Retinal pigment epithelial cell (primary cell): ENCODE data around the gene SDHAF3.

Source experiments
- DNase-seq: peaks from one replicate; pipeline ENCODE4 v3.0.0-alpha.2; 2010; ENCODE audit warnings: low read depth
- H3K4me3 ChIP-seq: 2 replicates; pipeline ENCODE4 v1.5.1; 2011; ENCODE audit warnings: mild to moderate bottlenecking, low read length, control low read depth, moderate library complexity
- CTCF ChIP-seq: conservative IDR thresholded peaks from 2 replicates; pipeline ENCODE4 v1.5.1; 2011; ENCODE audit warnings: low read depth, low read length, control low read depth, inconsistent platforms

SDHAF3 gene

DNA sequence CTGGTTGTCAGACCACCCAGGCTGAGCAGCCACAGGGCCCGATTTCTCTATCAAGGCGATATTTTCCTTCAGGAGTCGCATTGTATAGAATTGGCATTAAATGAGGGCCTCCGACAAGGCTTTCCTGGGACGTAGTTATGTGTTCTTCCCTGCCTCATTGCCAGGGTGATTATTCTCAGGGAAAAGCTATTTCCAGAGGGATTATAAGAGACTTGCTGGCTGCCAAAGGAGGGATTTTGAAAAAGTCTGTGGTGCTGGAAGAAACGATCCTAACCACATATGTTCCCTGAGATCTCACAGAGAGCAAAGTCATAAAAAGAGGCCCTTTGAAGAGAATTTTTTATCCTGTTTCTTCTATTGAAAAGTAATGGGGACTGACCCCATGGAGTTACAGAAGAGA, 27.7 kb upstream of the SDHAF3 start:
- TF ChIP-seq CTCF, result no peak
- DNase-seq, result no peak
- no peak overlapping the region for H3K4me3 ChIP-seq

DNA sequence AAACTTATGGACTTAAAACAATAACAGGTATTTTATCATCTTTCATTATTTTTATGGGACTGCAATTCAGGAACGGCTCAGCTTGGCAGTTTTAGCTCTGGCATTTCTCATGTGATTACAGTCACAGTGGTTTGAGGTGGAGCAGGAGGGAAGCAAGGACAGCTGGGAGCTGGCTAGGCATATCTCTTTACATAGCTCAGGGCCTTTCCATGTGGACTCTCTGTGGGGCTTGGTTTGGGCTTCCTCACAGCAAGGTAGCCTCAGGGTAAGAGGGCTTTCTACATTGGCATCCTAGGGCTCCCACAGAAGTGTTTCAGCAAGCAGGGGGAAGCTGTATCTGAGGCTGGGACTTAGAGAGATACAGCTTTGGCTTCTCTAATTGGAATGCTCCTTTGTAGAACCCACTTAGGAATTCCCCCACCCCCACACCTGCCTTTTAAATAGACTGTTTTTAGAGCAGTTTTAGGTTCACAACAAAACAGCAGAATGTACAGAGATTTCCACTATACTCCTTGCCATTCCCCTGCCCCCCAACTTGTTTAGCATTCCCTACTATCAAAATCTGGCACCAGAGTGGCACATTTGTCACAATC, 26.6 kb upstream of the SDHAF3 start:
- no peak for DNase-seq
- TF ChIP-seq CTCF, result no peak
- H3K4me3 ChIP-seq, result no peak overlapping the region

- no peak for TF ChIP-seq CTCF
- H3K4me3 ChIP-seq, result no peak overlapping the region
- no peak for DNase-seq
These were observed 23.1 kb upstream of the SDHAF3 start for GRCh38 chr7:97094284-97094930.

DNA sequence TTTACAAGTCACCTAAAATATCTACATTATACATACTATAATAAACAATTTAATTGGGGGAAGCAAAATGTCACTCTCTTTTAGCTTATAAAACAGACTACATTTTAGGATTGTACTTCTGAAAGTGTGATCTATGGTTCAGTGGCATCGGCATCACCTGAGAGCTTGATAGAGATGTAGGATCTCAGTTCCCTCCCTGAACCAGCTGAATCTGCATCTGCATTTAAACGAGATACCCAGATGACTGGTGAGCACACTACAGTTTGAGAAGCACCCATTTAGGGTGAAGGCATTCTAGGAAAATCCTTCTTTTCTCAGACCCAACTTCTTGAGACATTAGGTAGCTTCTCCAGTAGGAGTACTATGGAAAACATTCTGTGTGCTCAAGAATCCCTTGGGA, 21.5 kb upstream of the SDHAF3 start:
- DNase-seq, result no peak
- no peak overlapping the region for H3K4me3 ChIP-seq
- no peak for TF ChIP-seq CTCF

DNA sequence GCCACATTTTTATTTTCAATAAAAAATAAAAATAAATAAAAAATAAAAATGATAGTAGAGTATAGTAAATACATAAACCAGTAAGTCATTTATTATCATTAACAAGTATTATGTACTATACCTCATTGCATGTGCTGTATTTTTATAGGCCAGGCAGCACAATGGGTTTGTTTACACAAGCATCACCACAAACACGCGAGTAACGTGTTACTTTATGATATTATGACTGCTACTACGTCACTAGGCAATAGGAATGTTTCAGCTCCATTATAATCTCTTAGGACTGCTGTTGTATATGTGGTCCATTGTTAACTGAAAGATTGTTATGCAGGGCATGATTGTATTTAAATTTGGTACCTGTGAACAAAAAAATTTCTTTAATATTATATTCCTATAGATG, 20.8 kb upstream of the SDHAF3 start:
- TF ChIP-seq CTCF, result no peak
- no peak overlapping the region for H3K4me3 ChIP-seq
- DNase-seq, result no peak

DNA sequence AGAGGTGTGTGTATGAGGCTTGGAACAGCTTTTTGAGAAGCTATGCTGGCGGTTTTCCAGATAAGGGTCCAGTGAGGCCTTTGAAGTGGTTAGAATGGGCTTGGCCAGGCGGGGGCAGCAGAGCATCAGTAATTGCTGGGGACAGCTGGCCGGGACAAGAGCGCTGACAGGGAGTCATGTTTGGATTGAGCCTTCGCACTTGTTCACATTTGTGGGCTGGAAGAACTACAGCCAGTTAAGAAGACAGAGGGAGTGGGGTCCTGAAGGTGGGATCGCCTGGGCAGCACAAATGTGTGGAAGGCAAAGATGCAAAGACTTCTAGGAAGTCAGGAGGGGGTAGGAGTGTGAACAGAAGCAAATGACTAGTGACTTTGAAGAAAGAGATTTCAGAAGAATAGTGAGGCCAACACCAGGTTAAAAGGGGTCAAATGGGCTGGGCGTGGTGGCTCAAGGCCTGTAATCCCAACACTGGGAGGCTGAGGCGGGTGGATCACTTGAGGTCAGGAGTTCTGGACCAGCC, 12.7 kb upstream of the SDHAF3 start:
- peak; percentile 72 for TF ChIP-seq CTCF
- DNase-seq, result no peak
- H3K4me3 ChIP-seq, result no peak overlapping the region

GRCh38 chr7:97107192-97107800, 10.2 kb upstream of the SDHAF3 start:
- no peak for TF ChIP-seq CTCF
- H3K4me3 ChIP-seq, result no peak overlapping the region
- DNase-seq, result no peak
